WERI-Rb-1 (cell line): ENCODE data around the gene DLG3.

ENCODE experiments used
- DNase-seq: peaks from one replicate; pipeline ENCODE4 v3.0.0-alpha.2; 2020
- H3K27ac ChIP-seq: fragments of 250-450 bp; sonication (Bioruptor Pico); 2 replicates; pipeline ENCODE4 v1.5.1; 2020; ENCODE audit warnings: mild to moderate bottlenecking, moderate library complexity
- H3K27me3 ChIP-seq: fragments of 250-450 bp; sonication (Bioruptor Pico); 2 replicates; pipeline ENCODE4 v1.5.1; 2021; ENCODE audit warnings: mild to moderate bottlenecking, low read depth, moderate library complexity; ENCODE audit not compliant: insufficient read depth, severe bottlenecking
- H3K36me3 ChIP-seq: fragments of 250-450 bp; sonication (Bioruptor Pico); 2 replicates; pipeline ENCODE4 v1.5.1; 2020; ENCODE audit warnings: mild to moderate bottlenecking, moderate library complexity
- H3K4me3 ChIP-seq: 2 replicates; pipeline ENCODE4 v1.5.1; 2011; ENCODE audit warnings: low read depth, mild to moderate bottlenecking, control low read depth, low read length
- H3K9me3 ChIP-seq: fragments of 250-450 bp; sonication (Bioruptor Pico); 2 replicates; pipeline ENCODE4 v1.5.1; 2021; ENCODE audit warnings: mild to moderate bottlenecking, moderate library complexity; ENCODE audit not compliant: severe bottlenecking
- CTCF ChIP-seq: IDR thresholded peaks from 2 replicates; pipeline ENCODE4 v1.5.1; 2011; ENCODE audit warnings: low read depth, mild to moderate bottlenecking, control low read depth, inconsistent platforms, low read length

Gene DLG3

GRCh38 chrX:70527053-70527452 is 82.4 kb downstream of the DLG3 start:
- H3K27me3 ChIP-seq = peaks cover 50% of the 10 kb centered on the region
- no peak for DNase-seq
- TF ChIP-seq CTCF = no peak
- no peaks in the 10 kb centered on the region for H3K36me3 ChIP-seq
- no peak overlapping the region for H3K4me3 ChIP-seq
- no peaks in the 10 kb centered on the region for H3K9me3 ChIP-seq
- H3K27ac ChIP-seq = no peak overlapping the region

GRCh38 chrX:70527610-70528345 is 83.1 kb downstream of the DLG3 start:
- TF ChIP-seq CTCF = no peak
- Histone ChIP-seq H3K36me3 (no peaks in the 10 kb centered on the region), H3K4me3 (no peak overlapping the region), H3K9me3 (no peaks in the 10 kb centered on the region), H3K27me3 (peaks cover 53% of the 10 kb centered on the region), H3K27ac (no peak overlapping the region)
- DNase-seq = no peak

GRCh38 chrX:70535198-70535597 is 90.6 kb downstream of the DLG3 start:
- Histone ChIP-seq H3K27ac (no peak overlapping the region), H3K4me3 (no peak overlapping the region), H3K36me3 (no peaks in the 10 kb centered on the region), H3K27me3 (peaks cover 33% of the 10 kb centered on the region), H3K9me3 (no peaks in the 10 kb centered on the region)
- TF ChIP-seq CTCF = no peak
- DNase-seq = no peak

GRCh38 chrX:70549429-70549828 is 104.8 kb downstream of the DLG3 start:
- Histone ChIP-seq H3K27me3 (no peaks in the 10 kb centered on the region), H3K9me3 (no peaks in the 10 kb centered on the region), H3K27ac (no peak overlapping the region), H3K4me3 (no peak overlapping the region), H3K36me3 (no peaks in the 10 kb centered on the region)
- TF ChIP-seq CTCF = no peak
- DNase-seq = no peak

- H3K27ac ChIP-seq = no peak overlapping the region
- H3K4me3 ChIP-seq = no peak overlapping the region
- no peak for TF ChIP-seq CTCF
- no peaks in the 10 kb centered on the region for H3K36me3 ChIP-seq
- DNase-seq = no peak
- H3K27me3 ChIP-seq = no peaks in the 10 kb centered on the region
- H3K9me3 ChIP-seq = no peaks in the 10 kb centered on the region
Measured at GRCh38 chrX:70552130-70552704, 107.6 kb downstream of the DLG3 start.
